ENCODE measurements around the gene CEP350. TPM values are rescaled to one million over a fixed set of nuclear protein-coding genes. Genes with fewer than 3 reads are reported as not detected.

Gene CEP350
- total RNA-seq, 1 experiment from 2014 or later, result 41.1 TPM

GRCh38 chr1:180061019-180061418 is 106.4 kb downstream of the CEP350 start:
- POLR2A ChIA-PET, result no interaction called here
- Histone ChIP-seq H3K36me3 (ENCODE audit: control insufficient read depth, insufficient read depth, low read length) (peaks cover 17% of the 10 kb centered on the region; the same call in 1 of the 2 replicates), H3K4me3 (ENCODE audit: low read depth in 2 of 2, low read length in 2 of 2) (no peak overlapping the region), H3K27ac (ENCODE audit: low read length) (no peak overlapping the region), H3K4me1 (ENCODE audit: control insufficient read depth, insufficient read depth, low read length) (no peaks in the 10 kb centered on the region), H3K27me3 (ENCODE audit: control insufficient read depth, insufficient read depth, low read length) (no peaks in the 10 kb centered on the region), H3K9me3 (ENCODE audit: control insufficient read depth, insufficient read depth, low read depth, low read length) (no peaks in the 10 kb centered on the region)
- no peak for TF ChIP-seq TCF7L2 (IDR thresholded peaks at IDR 0.05; ENCODE audit: low read depth, low read length)
- no peak for TF ChIP-seq REST (IDR thresholded peaks at IDR 0.05; ENCODE audit: insufficient read depth in 1 of 2, low read depth in 2 of 2, low read length in 1 of 2)
- TF ChIP-seq CTCF (IDR thresholded peaks at IDR 0.05), result no peak
- no peak for TF ChIP-seq POLR2AphosphoS5 (IDR thresholded peaks at IDR 0.05; ENCODE audit: low read depth, low read length)
- TF ChIP-seq SIN3A (IDR thresholded peaks at IDR 0.05; ENCODE audit: borderline replicate concordance, insufficient read depth, low read depth, low read length), result no peak
- intact Hi-C loops (cut with micrococcal nuclease; ENCODE audit: unreplicated experiment), result no loop called here
- DNase-seq (ENCODE audit: low read depth, low spot score), result no peak
- ATAC-seq, result no peak
- in situ Hi-C loops (cut with HindIII; ENCODE audit: low pct_unique_long_range_greater_than_20kb, low sequenced_read_pairs), result no loop called here
- CTCF ChIA-PET, result no interaction called here
- no TSS peak for BruUV-seq (replicated peaks)

GRCh38 chr1:180062452-180062971 is 107.9 kb downstream of the CEP350 start:
- ChIA-PET POLR2A (no interaction called here), CTCF (no interaction called here)
- in situ Hi-C loops (cut with HindIII; ENCODE audit: low pct_unique_long_range_greater_than_20kb, low sequenced_read_pairs), result no loop called here
- no peaks in the 10 kb centered on the region for H3K27me3 ChIP-seq (ENCODE audit: control insufficient read depth, insufficient read depth, low read length)
- intact Hi-C loops (cut with micrococcal nuclease; ENCODE audit: unreplicated experiment), result no loop called here
- H3K4me3 ChIP-seq (ENCODE audit: low read depth in 2 of 2, low read length in 2 of 2), result no peak overlapping the region
- H3K9me3 ChIP-seq (ENCODE audit: control insufficient read depth, insufficient read depth, low read depth, low read length), result no peaks in the 10 kb centered on the region
- TF ChIP-seq SIN3A (IDR thresholded peaks at IDR 0.05; ENCODE audit: borderline replicate concordance, insufficient read depth, low read depth, low read length) (no peak), POLR2AphosphoS5 (IDR thresholded peaks at IDR 0.05; ENCODE audit: low read depth, low read length) (no peak), REST (IDR thresholded peaks at IDR 0.05; ENCODE audit: insufficient read depth in 1 of 2, low read depth in 2 of 2, low read length in 1 of 2) (no peak), CTCF (IDR thresholded peaks at IDR 0.05) (no peak), TCF7L2 (IDR thresholded peaks at IDR 0.05; ENCODE audit: low read depth, low read length) (no peak)
- no TSS peak for BruUV-seq (replicated peaks)
- H3K4me1 ChIP-seq (ENCODE audit: control insufficient read depth, insufficient read depth, low read length), result no peaks in the 10 kb centered on the region
- ATAC-seq (no peak), DNase-seq (ENCODE audit: low read depth, low spot score) (no peak)
- H3K36me3 ChIP-seq (ENCODE audit: control insufficient read depth, insufficient read depth, low read length), result peaks cover 26% of the 10 kb centered on the region; the same call in 1 of the 2 replicates
- H3K27ac ChIP-seq (ENCODE audit: low read length), result no peak overlapping the region
